WI38 (cell line): ENCODE measurements around the gene CYCS.
A peak's percentile ranks its signal among the peaks of the same experiment; 100 is the strongest.

Experiments
- H3K4me3 ChIP-seq: 2 replicates; pipeline ENCODE4 v1.5.1; 2011; ENCODE audit warnings: low read depth, mild to moderate bottlenecking, control low read depth, low read length
- CTCF ChIP-seq: IDR thresholded peaks from 2 replicates; pipeline ENCODE4 v1.5.1; 2012; ENCODE audit warnings: low read depth, mild to moderate bottlenecking, control low read depth, low read length

The CYCS gene

DNA sequence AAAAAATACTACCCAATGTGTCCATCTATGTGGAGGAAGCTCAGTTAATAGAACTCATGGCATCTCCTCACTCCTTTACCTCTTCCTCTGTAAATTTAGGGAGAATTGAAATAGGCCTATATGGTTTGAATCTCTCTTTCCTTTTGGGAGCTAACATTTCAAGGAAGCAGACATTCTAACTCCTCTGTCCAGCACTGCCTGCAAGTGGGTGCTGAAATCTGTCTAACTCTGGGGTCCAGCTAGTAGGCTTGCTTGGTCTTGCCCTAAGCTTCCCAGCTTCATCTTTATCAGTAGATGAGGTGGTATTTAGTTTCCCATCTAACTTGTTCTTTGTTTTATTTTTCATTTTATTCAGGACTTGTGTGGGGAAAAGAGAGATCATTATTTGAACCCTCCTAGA is 23.2 kb downstream of the CYCS start:
- no peak for TF ChIP-seq CTCF
- H3K4me3 ChIP-seq: no peak overlapping the region

DNA sequence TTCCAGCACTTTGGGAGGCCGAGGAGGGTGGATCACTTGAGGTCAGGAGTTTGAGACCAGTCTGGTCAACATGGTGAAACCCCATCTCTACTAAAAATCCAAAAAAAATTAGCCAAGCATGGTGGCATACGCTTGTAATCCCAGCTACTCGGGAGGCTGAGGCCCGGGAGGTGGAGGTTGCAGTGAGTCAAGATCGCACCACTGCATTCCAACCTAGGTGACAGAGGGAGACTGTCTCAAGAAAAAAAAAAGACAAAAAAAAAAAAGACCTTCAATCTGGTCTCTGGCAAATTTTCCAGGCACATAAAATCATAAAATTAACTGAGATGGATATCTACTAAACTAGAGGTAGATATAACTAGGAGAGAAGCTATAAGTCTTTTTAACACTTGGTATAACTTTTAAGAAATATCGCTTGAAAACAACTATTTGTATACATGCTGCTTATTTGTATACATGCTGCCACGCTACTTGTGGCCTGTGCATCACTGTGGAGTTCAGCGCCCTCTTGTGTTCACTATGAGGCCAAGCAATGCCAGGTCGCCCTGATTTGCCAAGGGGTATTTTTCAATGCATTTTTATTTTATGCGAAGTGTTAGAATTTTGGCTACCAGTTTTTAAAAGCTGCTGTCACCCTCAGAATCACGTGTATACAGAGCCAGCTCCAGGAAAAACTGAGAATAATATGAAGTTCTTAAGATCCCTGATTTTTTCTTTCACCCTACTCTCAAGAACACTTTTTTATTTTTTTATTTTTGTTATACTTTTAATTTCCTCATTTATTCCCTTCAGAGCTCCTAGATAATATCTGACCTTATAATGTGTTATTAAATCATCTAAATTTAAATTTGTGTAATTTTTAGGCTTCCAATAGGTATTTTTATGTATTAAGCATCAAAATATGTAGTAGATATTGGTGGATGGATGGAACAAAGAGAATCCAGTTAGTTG is 26.7 kb downstream of the CYCS start:
- TF ChIP-seq CTCF: peak; percentile 86
- no peak overlapping the region for H3K4me3 ChIP-seq

DNA sequence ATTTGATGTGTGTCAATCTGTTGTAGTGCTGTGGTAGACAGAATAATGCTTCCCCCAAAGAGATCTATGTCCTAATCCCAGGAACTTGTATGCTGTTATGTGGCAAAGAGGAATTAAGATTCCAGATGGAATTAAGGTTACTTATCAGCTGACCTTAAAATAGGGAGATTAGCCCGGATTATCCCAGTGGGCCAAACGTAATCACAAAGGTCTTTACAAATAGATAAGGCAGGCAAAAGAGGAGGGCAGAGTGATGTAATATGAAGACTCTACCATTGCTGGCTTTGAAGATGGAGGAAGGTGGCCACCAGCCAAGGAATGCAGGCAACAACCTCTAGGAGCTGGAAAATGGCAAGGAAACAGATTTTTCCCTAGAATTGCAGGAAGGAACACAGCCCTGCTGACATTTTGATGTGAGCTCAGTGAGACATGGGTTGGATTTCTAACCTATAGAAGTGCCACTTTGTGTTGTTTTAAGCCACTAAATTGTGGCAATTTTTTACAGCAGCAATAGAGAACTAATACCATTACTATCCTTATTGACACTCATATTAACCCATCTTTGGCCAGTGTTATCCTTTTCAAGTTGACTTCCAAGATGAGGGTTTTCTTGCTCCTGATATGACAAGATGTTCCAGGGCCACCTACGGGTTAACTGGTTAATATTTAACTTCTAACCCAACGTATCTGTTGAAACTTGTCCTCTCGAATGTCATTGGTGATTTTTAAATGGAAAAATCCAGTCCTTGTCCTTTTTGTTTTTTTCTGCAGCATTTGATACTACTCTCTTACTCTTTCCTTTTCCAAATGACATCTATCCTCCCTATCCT is 29.3 kb downstream of the CYCS start:
- H3K4me3 ChIP-seq: no peak overlapping the region
- no peak for TF ChIP-seq CTCF

GRCh38 chr7:25093268-25093826 is 31.7 kb downstream of the CYCS start:
- TF ChIP-seq CTCF: peak; percentile 79
- H3K4me3 ChIP-seq: no peak overlapping the region

- no peak overlapping the region for H3K4me3 ChIP-seq
- no peak for TF ChIP-seq CTCF
Measured at GRCh38 chr7:25091779-25092178, 33.3 kb downstream of the CYCS start.

DNA sequence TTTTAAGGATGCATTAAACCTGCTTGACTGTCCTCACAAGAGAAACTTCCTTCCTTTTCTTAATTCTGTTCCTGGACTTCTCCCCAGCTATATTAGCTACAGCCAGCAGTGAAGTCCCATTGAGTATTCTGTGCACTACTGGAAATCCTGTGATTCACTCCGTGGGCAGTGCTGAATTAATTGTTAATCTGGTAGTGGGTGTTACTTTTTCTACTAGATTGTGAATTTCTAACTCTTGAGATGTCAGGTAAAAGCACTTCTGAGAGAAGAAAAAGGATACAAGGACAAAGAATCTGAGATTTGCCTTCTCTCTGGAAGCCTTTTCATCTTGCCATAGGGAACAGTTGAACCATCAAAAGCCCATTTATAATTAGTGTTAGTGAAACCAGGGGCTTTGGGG is 33.9 kb downstream of the CYCS start:
- TF ChIP-seq CTCF: no peak
- H3K4me3 ChIP-seq: no peak overlapping the region
